ENCODE measurements around the gene MYO6.

DNA sequence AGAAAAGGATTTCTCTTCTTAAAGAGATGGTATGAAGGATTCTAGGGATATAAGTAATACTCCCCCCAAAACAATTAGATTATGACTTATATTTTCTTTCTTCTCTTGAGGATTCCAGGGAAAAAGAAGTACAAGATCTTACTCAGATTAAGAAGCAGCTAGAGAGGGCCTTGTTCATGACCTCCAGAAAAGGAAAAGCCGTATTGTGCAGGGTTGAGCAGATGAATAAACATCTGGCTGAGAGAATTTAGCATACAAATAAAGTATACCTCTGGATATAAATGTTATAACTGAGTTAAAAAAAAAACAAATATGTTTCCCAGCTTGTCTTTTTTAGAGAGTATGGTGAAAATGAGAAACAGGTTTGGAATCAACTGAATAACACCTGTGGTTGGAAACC lies 11.3 kb downstream of the MYO6 start:
- TF ChIP-seq MAZ (IDR thresholded peaks at IDR 0.05; ENCODE audit: borderline replicate concordance, low read depth, low read length) (no peak), SMC3 (IDR thresholded peaks at IDR 0.05; ENCODE audit: low read depth, low read length) (no peak), POLR2A (IDR thresholded peaks at IDR 0.05; ENCODE audit: low read depth, low read length) (no peak), MAFK (IDR thresholded peaks at IDR 0.05; ENCODE audit: low read depth, low read length) (no peak), RCOR1 (IDR thresholded peaks at IDR 0.05; ENCODE audit: insufficient replicate concordance, low read length) (no peak), CEBPB (IDR thresholded peaks at IDR 0.05; ENCODE audit: low read depth, low read length) (no peak), RFX5 (IDR thresholded peaks at IDR 0.05; ENCODE audit: low read depth, low read length) (no peak), MXI1 (IDR thresholded peaks at IDR 0.05; ENCODE audit: borderline replicate concordance, low read depth, low read length) (no peak), RAD21 (IDR thresholded peaks at IDR 0.05; ENCODE audit: low read length) (no peak), BHLHE40 (IDR thresholded peaks at IDR 0.05; ENCODE audit: low read depth, low read length) (no peak), CHD1 (IDR thresholded peaks at IDR 0.05; ENCODE audit: low read depth, low read length) (no peak)
- TF ChIP-seq, protein P1, sequence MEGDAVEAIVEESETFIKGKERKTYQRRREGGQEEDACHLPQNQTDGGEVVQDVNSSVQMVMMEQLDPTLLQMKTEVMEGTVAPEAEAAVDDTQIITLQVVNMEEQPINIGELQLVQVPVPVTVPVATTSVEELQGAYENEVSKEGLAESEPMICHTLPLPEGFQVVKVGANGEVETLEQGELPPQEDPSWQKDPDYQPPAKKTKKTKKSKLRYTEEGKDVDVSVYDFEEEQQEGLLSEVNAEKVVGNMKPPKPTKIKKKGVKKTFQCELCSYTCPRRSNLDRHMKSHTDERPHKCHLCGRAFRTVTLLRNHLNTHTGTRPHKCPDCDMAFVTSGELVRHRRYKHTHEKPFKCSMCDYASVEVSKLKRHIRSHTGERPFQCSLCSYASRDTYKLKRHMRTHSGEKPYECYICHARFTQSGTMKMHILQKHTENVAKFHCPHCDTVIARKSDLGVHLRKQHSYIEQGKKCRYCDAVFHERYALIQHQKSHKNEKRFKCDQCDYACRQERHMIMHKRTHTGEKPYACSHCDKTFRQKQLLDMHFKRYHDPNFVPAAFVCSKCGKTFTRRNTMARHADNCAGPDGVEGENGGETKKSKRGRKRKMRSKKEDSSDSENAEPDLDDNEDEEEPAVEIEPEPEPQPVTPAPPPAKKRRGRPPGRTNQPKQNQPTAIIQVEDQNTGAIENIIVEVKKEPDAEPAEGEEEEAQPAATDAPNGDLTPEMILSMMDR (conservative IDR thresholded peaks at IDR 0.05; ENCODE audit: low read depth, low read length), result no peak
- TF ChIP-seq, protein P2, sequence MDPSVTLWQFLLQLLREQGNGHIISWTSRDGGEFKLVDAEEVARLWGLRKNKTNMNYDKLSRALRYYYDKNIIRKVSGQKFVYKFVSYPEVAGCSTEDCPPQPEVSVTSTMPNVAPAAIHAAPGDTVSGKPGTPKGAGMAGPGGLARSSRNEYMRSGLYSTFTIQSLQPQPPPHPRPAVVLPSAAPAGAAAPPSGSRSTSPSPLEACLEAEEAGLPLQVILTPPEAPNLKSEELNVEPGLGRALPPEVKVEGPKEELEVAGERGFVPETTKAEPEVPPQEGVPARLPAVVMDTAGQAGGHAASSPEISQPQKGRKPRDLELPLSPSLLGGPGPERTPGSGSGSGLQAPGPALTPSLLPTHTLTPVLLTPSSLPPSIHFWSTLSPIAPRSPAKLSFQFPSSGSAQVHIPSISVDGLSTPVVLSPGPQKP (IDR thresholded peaks at IDR 0.05; ENCODE audit: borderline replicate concordance, low read depth, low read length), result no peak
- TF ChIP-seq, protein P3, sequence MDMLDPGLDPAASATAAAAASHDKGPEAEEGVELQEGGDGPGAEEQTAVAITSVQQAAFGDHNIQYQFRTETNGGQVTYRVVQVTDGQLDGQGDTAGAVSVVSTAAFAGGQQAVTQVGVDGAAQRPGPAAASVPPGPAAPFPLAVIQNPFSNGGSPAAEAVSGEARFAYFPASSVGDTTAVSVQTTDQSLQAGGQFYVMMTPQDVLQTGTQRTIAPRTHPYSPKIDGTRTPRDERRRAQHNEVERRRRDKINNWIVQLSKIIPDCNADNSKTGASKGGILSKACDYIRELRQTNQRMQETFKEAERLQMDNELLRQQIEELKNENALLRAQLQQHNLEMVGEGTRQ (IDR thresholded peaks at IDR 0.05; ENCODE audit: low read depth, low read length), result no peak

Data from IMR-90 (cell line).